GM06990 (cell line): Measurements from ENCODE around the gene TMEM258.

Experiments used
- DNase-seq: peaks from one replicate; pipeline ENCODE4 v3.0.0-alpha.2; 2011; ENCODE audit not compliant: insufficient read length; ENCODE audit errors: extremely low read depth
- H3K27me3 ChIP-seq: replicated peaks from 2 replicates; pipeline ENCODE4 v1.6.0; 2011; ENCODE audit warnings: low read length; ENCODE audit not compliant: control insufficient read depth, insufficient read depth
- H3K36me3 ChIP-seq: 2 replicates; pipeline ENCODE4 v1.5.1; 2011; ENCODE audit warnings: low read length; ENCODE audit not compliant: control insufficient read depth, insufficient read depth
- H3K4me3 ChIP-seq: replicated peaks from 2 replicates; pipeline ENCODE4 v1.5.1; 2011; ENCODE audit warnings: low read depth, mild to moderate bottlenecking, control low read depth, low read length
- TF ChIP-seq, protein P1 (sequence below): IDR thresholded peaks from 2 replicates; pipeline ENCODE4 v1.5.1; 2011; ENCODE audit warnings: low read length, control low read depth, mild to moderate bottlenecking, inconsistent platforms; ENCODE audit not compliant: insufficient read depth, poor library complexity, severe bottlenecking

The TMEM258 gene

GRCh38 chr11:61792310-61793082 is at the start of gene TMEM258, which contains the start of gene FEN1:
TSS of gene TMEM258 (minus strand) at chr11:61792599. CDS start at chr11:61792558, 41 bp downstream.
TSS of gene FEN1 (plus strand) at chr11:61792911. CDS start at chr11:61795362, 2,451 bp downstream.
- DNase-seq, result peak; percentile 96
- H3K4me3 ChIP-seq, result peak within 1 kb of the TSS; percentile 83
- no peaks in the 10 kb centered on the region for H3K27me3 ChIP-seq
- TF ChIP-seq, protein P1, sequence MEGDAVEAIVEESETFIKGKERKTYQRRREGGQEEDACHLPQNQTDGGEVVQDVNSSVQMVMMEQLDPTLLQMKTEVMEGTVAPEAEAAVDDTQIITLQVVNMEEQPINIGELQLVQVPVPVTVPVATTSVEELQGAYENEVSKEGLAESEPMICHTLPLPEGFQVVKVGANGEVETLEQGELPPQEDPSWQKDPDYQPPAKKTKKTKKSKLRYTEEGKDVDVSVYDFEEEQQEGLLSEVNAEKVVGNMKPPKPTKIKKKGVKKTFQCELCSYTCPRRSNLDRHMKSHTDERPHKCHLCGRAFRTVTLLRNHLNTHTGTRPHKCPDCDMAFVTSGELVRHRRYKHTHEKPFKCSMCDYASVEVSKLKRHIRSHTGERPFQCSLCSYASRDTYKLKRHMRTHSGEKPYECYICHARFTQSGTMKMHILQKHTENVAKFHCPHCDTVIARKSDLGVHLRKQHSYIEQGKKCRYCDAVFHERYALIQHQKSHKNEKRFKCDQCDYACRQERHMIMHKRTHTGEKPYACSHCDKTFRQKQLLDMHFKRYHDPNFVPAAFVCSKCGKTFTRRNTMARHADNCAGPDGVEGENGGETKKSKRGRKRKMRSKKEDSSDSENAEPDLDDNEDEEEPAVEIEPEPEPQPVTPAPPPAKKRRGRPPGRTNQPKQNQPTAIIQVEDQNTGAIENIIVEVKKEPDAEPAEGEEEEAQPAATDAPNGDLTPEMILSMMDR, result no peak
- H3K36me3 ChIP-seq, result peaks cover 28% of the 10 kb centered on the region

- TF ChIP-seq, protein P1, result no peak
- no peak for DNase-seq
- H3K4me3 ChIP-seq, result no peak overlapping the region
- peaks cover 47% of the 10 kb centered on the region for H3K36me3 ChIP-seq
- H3K27me3 ChIP-seq, result no peaks in the 10 kb centered on the region
These were observed 49.5 kb upstream of the TMEM258 start for GRCh38 chr11:61841636-61842527.

GRCh38 chr11:61840371-61840770 is 48.0 kb upstream of the TMEM258 start:
- TF ChIP-seq, protein P1, result no peak
- no peak overlapping the region for H3K4me3 ChIP-seq
- peaks cover 44% of the 10 kb centered on the region for H3K36me3 ChIP-seq
- no peaks in the 10 kb centered on the region for H3K27me3 ChIP-seq
- DNase-seq, result no peak

DNA sequence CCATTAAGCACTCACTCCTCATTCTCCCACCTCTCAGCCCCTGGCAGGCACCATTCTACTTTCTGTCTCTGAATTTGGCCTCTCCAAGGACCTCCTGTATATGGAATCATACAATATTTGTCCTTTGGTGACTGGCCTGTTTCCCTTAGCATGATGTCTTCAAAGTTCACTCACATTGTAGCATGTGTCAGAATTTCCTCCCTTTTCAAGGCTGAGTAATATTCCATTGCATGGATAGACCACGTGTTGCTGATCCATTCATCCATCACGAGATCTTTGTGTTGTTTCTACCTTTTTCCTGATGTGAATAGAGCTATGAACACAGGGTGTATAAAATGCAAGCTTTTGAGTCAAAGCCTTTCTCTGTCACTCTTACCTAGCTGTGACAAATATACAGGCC is 47.3 kb upstream of the TMEM258 start:
- TF ChIP-seq, protein P1, result no peak
- Histone ChIP-seq H3K27me3 (no peaks in the 10 kb centered on the region), H3K4me3 (no peak overlapping the region), H3K36me3 (peaks cover 41% of the 10 kb centered on the region)
- no peak for DNase-seq

DNA sequence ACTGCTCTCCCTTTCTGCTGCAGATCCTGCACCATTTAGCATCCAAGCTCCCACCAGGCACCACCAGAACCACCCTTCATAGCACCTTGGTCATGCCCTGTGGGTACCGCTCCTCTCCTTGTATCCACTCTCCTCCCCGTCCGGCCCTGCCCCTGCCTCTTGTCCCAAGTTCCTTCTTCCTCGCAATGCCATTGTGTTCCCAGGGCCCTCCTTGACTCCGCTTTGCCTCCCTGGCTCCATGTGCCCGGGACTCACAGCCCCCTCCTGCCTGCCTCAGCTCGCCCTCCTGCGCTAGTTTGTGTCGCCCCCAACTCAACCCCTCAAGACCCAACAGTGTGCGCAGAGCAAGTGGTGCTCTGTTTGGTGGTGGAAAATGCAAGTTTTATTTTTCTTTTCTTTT is 46.5 kb upstream of the TMEM258 start:
- peaks cover 41% of the 10 kb centered on the region for H3K36me3 ChIP-seq
- no peak for DNase-seq

More for the DNA sequence above, 46.5 kb upstream of the TMEM258 start:
- TF ChIP-seq, protein P1, result no peak
- H3K4me3 ChIP-seq, result no peak overlapping the region
- no peaks in the 10 kb centered on the region for H3K27me3 ChIP-seq
